Erythroblast (primary cell): Measurements from ENCODE around the gene ATRNL1.

Experiments used
- GATA1 ChIP-seq: IDR thresholded peaks from 2 replicates; pipeline ENCODE4 v1.6.1; 2011; ENCODE audit warnings: low read depth, mild to moderate bottlenecking, control low read depth, low read length, moderate library complexity
- POLR2A ChIP-seq: IDR thresholded peaks from 2 replicates; pipeline ENCODE4 v1.6.1; 2011; ENCODE audit warnings: mild to moderate bottlenecking, low read length

DNA sequence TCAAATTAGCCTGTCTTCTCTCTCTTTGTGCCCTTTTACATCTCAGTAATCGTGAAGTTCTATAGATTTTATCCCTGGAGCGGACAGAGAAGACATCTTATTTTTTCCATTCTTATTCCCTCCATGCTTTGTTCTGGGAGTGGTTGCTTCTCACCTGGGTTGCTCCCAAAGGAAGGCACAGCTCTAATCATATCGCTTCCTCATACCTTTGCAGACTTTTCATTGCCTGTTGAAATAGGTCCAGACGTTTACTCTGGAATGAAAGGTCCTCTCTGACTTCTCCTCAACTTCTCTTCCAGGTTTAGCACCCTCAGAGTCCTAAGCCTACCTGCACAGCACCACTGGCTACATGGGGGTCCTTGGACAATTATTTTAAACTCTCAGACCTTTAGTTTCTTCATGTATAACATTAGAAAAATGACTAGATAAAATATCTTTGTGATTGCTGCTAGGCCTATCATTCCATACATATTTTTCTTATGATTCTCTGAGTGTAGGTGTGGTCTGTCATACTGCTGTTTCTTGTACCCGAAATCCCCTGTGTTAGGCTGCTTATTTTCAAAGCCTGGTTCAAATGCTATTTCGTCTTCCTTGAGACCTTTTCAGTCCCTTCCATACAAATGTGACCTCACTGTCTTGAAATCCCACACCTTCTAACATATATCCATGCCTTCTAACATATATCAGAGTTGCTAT, 761.7 kb downstream of the ATRNL1 start:
- TF ChIP-seq POLR2A (no peak), GATA1 (no peak)
